ENCODE measurements around the gene AACS.
"Not testable (repeated sequence)": the region's sequence is repeated elsewhere in the genome, so short reads cannot be mapped to it uniquely, and the experiment has no call there.

- not testable (repeated sequence) for TF ChIP-seq CTCF (IDR thresholded peaks at IDR 0.05; ENCODE audit: insufficient read depth, low read length); REST (IDR thresholded peaks at IDR 0.05; ENCODE audit: insufficient replicate concordance, low read depth); GABPA (IDR thresholded peaks at IDR 0.05; ENCODE audit: low read depth); SPI1 (IDR thresholded peaks at IDR 0.05; ENCODE audit: borderline replicate concordance, low read depth); POLR2AphosphoS5 (IDR thresholded peaks at IDR 0.05; ENCODE audit: low read depth)
These were observed 23.0 kb downstream of the AACS start for GRCh38 chr12:125088199-125088598.

Data from HL-60 (cell line).